ENCODE results near the gene CKAP4.

CKAP4 gene

GRCh38 chr12:106214571-106214970, 33.2 kb downstream of the CKAP4 start:
- no peak for DNase-seq (ENCODE audit: low spot score)
- in situ Hi-C loops (cut with MboI; ENCODE audit: low sequenced_read_pairs, unreplicated experiment): no loop called here
- TF ChIP-seq CTCF (IDR thresholded peaks at IDR 0.05; ENCODE audit: borderline replicate concordance, control extremely low read depth, extremely low read depth, insufficient read depth, missing control alignments): no peak

GRCh38 chr12:106213662-106214061, 34.2 kb downstream of the CKAP4 start:
- no peak for DNase-seq (ENCODE audit: low spot score)
- in situ Hi-C loops (cut with MboI; ENCODE audit: low sequenced_read_pairs, unreplicated experiment): no loop called here
- no peak for TF ChIP-seq CTCF (IDR thresholded peaks at IDR 0.05; ENCODE audit: borderline replicate concordance, control extremely low read depth, extremely low read depth, insufficient read depth, missing control alignments)

- no peak for DNase-seq (ENCODE audit: low spot score)
- TF ChIP-seq CTCF (IDR thresholded peaks at IDR 0.05; ENCODE audit: borderline replicate concordance, control extremely low read depth, extremely low read depth, insufficient read depth, missing control alignments): no peak
- in situ Hi-C loops (cut with MboI; ENCODE audit: low sequenced_read_pairs, unreplicated experiment): no loop called here
Observed at GRCh38 chr12:106211973-106212372, 35.8 kb downstream of the CKAP4 start.

GRCh38 chr12:106205208-106206069, 42.4 kb downstream of the CKAP4 start:
- no peak for TF ChIP-seq CTCF (IDR thresholded peaks at IDR 0.05; ENCODE audit: borderline replicate concordance, control extremely low read depth, extremely low read depth, insufficient read depth, missing control alignments)
- in situ Hi-C loops (cut with MboI; ENCODE audit: low sequenced_read_pairs, unreplicated experiment): no loop called here
- no peak for DNase-seq (ENCODE audit: low spot score)

GRCh38 chr12:106204312-106204711, 43.5 kb downstream of the CKAP4 start:
- no peak for TF ChIP-seq CTCF (IDR thresholded peaks at IDR 0.05; ENCODE audit: borderline replicate concordance, control extremely low read depth, extremely low read depth, insufficient read depth, missing control alignments)
- in situ Hi-C loops (cut with MboI; ENCODE audit: low sequenced_read_pairs, unreplicated experiment): no loop called here
- DNase-seq (ENCODE audit: low spot score): no peak

GRCh38 chr12:106197906-106198623, 49.8 kb downstream of the CKAP4 start:
- no peak for DNase-seq (ENCODE audit: low spot score)
- no peak for TF ChIP-seq CTCF (IDR thresholded peaks at IDR 0.05; ENCODE audit: borderline replicate concordance, control extremely low read depth, extremely low read depth, insufficient read depth, missing control alignments)
- in situ Hi-C loops (cut with MboI; ENCODE audit: low sequenced_read_pairs, unreplicated experiment): no loop called here

All from GM13976 (cell line).